ENCODE results near the gene CCER1. TPM values are rescaled to one million over a fixed set of nuclear protein-coding genes. Genes with fewer than 3 reads are reported as not detected.
"Not testable (repeated sequence)": the region's sequence is repeated elsewhere in the genome, so short reads cannot be mapped to it uniquely, and the experiment has no call there.

Gene CCER1
- polyA plus RNA-seq, 1 experiment: not detected

DNA sequence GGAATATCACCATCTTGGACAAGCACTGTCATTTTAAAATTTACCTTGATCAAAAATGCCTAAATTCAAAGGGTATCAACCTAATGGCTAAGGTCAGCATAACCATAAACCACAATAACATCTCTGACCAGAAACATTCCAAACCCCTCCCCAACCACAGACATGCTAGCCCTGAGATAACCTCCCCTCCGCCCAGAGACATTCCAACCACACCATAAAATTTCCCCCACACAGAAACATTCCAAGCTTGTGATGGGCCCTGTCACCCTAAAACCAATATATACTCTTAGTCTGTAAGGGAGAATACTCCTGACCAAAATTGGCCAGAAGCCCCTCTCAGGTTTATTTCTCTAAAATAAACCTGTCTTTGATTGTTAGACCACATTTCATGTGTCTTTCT is 32.1 kb upstream of the CCER1 start:
- peaks cover 3% of the 10 kb centered on the region; the same call in 1 of the 2 replicates for H3K9me3 ChIP-seq (ENCODE audit: control insufficient read depth, insufficient read depth, low read length)
- no peak overlapping the region for H3K4me3 ChIP-seq (ENCODE audit: low read depth, low read length)
- H3K27ac ChIP-seq (ENCODE audit: low read depth, low read length): no peak overlapping the region
- TF ChIP-seq, protein P1, sequence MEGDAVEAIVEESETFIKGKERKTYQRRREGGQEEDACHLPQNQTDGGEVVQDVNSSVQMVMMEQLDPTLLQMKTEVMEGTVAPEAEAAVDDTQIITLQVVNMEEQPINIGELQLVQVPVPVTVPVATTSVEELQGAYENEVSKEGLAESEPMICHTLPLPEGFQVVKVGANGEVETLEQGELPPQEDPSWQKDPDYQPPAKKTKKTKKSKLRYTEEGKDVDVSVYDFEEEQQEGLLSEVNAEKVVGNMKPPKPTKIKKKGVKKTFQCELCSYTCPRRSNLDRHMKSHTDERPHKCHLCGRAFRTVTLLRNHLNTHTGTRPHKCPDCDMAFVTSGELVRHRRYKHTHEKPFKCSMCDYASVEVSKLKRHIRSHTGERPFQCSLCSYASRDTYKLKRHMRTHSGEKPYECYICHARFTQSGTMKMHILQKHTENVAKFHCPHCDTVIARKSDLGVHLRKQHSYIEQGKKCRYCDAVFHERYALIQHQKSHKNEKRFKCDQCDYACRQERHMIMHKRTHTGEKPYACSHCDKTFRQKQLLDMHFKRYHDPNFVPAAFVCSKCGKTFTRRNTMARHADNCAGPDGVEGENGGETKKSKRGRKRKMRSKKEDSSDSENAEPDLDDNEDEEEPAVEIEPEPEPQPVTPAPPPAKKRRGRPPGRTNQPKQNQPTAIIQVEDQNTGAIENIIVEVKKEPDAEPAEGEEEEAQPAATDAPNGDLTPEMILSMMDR (IDR thresholded peaks at IDR 0.05; ENCODE audit: low read depth, low read length): no peak
- CTCF ChIA-PET: interaction anchor here (0.6 to 1.0 kb wide), 2 partner anchors 9 to 1118 kb away, joined by 3 to 6 read pairs; no protein-coding TSS in a partner anchor
- POLR2A ChIA-PET: no interaction called here
- no peak for DNase-seq (ENCODE audit: low read depth, low spot score)
- no peaks in the 10 kb centered on the region for H3K27me3 ChIP-seq (ENCODE audit: control insufficient read depth, insufficient read depth, low read length)

GRCh38 chr12:90985331-90985730 is 30.4 kb upstream of the CCER1 start:
- POLR2A ChIA-PET; H3K9me3 ChIP-seq (ENCODE audit: control insufficient read depth, insufficient read depth, low read length); CTCF ChIA-PET: not testable (repeated sequence)

DNA sequence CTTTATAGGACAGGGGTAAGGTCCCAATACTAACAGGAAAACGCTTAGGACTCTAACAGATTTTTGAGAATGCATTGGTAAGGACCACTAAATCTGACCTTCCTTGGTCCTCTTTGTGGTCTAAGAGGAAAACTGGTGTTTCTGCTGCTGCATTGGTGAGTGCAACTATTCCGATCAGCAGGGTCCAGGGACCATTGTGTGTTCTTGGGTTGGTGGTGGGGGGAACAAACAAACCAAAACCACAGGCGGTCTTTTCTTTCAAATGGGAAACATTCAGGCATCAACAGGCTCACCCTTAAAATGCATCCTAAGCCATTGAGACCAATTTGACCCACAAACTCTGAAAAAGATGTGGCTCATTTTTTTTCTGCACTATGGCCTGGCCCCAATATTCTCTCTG is 29.1 kb upstream of the CCER1 start:
- ChIA-PET POLR2A (no interaction called here), CTCF (no interaction called here)
- H3K9me3 ChIP-seq (ENCODE audit: control insufficient read depth, insufficient read depth, low read length): peaks cover 3% of the 10 kb centered on the region; the same call in 1 of the 2 replicates
- H3K4me3 ChIP-seq (ENCODE audit: low read depth, low read length): no peak overlapping the region
- TF ChIP-seq, protein P1 (IDR thresholded peaks at IDR 0.05; ENCODE audit: low read depth, low read length): no peak
- DNase-seq (ENCODE audit: low read depth, low spot score): no peak
- H3K27ac ChIP-seq (ENCODE audit: low read depth, low read length): no peak overlapping the region
- no peaks in the 10 kb centered on the region for H3K27me3 ChIP-seq (ENCODE audit: control insufficient read depth, insufficient read depth, low read length)

More at GRCh38 chr12:90985331-90985730, 30.4 kb upstream of the CCER1 start:
- not testable (repeated sequence) for DNase-seq (ENCODE audit: low read depth, low spot score); H3K27ac ChIP-seq (ENCODE audit: low read depth, low read length); H3K4me3 ChIP-seq (ENCODE audit: low read depth, low read length); H3K27me3 ChIP-seq (ENCODE audit: control insufficient read depth, insufficient read depth, low read length)

GRCh38 chr12:90982170-90982569 is 27.2 kb upstream of the CCER1 start:
- H3K27ac ChIP-seq (ENCODE audit: low read depth, low read length): no peak overlapping the region
- CTCF ChIA-PET: no interaction called here
- POLR2A ChIA-PET: no interaction called here
- TF ChIP-seq, protein P1 (IDR thresholded peaks at IDR 0.05; ENCODE audit: low read depth, low read length): no peak
- no peak overlapping the region for H3K4me3 ChIP-seq (ENCODE audit: low read depth, low read length)
- no peaks in the 10 kb centered on the region for H3K27me3 ChIP-seq (ENCODE audit: control insufficient read depth, insufficient read depth, low read length)
- DNase-seq (ENCODE audit: low read depth, low spot score): no peak
- H3K9me3 ChIP-seq (ENCODE audit: control insufficient read depth, insufficient read depth, low read length): peaks cover 3% of the 10 kb centered on the region; the same call in 1 of the 2 replicates

GRCh38 chr12:90979951-90980350 is 25.0 kb upstream of the CCER1 start:
- H3K27ac ChIP-seq (ENCODE audit: low read depth, low read length): no peak overlapping the region
- CTCF ChIA-PET: interaction anchor here (0.6 to 4.9 kb wide), 12 partner anchors 15 to 381 kb away, joined by 3 to 97 read pairs (median 4); no protein-coding TSS in a partner anchor
- H3K4me3 ChIP-seq (ENCODE audit: low read depth, low read length): no peak overlapping the region
- no peaks in the 10 kb centered on the region for H3K9me3 ChIP-seq (ENCODE audit: control insufficient read depth, insufficient read depth, low read length)
- POLR2A ChIA-PET: interaction anchor here (0.9 to 1.1 kb wide), 2 partner anchors 190 to 191 kb away, joined by 4 read pairs; no protein-coding TSS in a partner anchor
- no peak for DNase-seq (ENCODE audit: low read depth, low spot score)
- TF ChIP-seq, protein P1 (IDR thresholded peaks at IDR 0.05; ENCODE audit: low read depth, low read length): no peak
- H3K27me3 ChIP-seq (ENCODE audit: control insufficient read depth, insufficient read depth, low read length): no peaks in the 10 kb centered on the region
